HEK293 (cell line): ENCODE results near the gene RPS10.

Experiments
- CTCF ChIP-seq: fragments of 450-650 bp; formaldehyde crosslinking; IDR thresholded peaks from 2 replicates; pipeline ENCODE4 v1.5.1; 2016; ENCODE audit warnings: missing biosample characterization, missing genetic modification characterization
- GLIS2 ChIP-seq: fragments of 450-650 bp; formaldehyde crosslinking; IDR thresholded peaks from 2 replicates; pipeline ENCODE4 v1.5.1; 2016; ENCODE audit warnings: missing biosample characterization, missing genetic modification characterization
- KLF16 ChIP-seq: fragments of 450-650 bp; formaldehyde crosslinking; IDR thresholded peaks from 2 replicates; pipeline ENCODE4 v1.5.1; 2017; ENCODE audit warnings: missing biosample characterization, missing genetic modification characterization
- PBX3 ChIP-seq: sonication (generic); formaldehyde crosslinking; IDR thresholded peaks from 2 replicates; pipeline ENCODE4 v1.8.1; 2022; ENCODE audit warnings: mild to moderate bottlenecking, moderate library complexity, missing genetic modification reagents
- YY1 ChIP-seq: fragments of 450-650 bp; formaldehyde crosslinking; IDR thresholded peaks from 2 replicates; pipeline ENCODE4 v1.5.1; 2018; ENCODE audit warnings: missing biosample characterization, missing genetic modification characterization
- ZBTB7A ChIP-seq: fragments of 450-650 bp; formaldehyde crosslinking; IDR thresholded peaks from 2 replicates; pipeline ENCODE4 v1.5.1; 2016; ENCODE audit warnings: low read depth, missing biosample characterization, missing genetic modification characterization
- ZNF16 ChIP-seq: fragments of 450-650 bp; formaldehyde crosslinking; IDR thresholded peaks from 2 replicates; pipeline ENCODE4 v1.5.1; 2016; ENCODE audit warnings: low read depth, missing biosample characterization, missing genetic modification characterization
- ZNF302 ChIP-seq: fragments of 450-650 bp; formaldehyde crosslinking; IDR thresholded peaks from 2 replicates; pipeline ENCODE4 v1.5.1; 2016; ENCODE audit warnings: missing biosample characterization, missing genetic modification characterization, low read depth
- ZNF707 ChIP-seq: fragments of 450-650 bp; formaldehyde crosslinking; IDR thresholded peaks from 2 replicates; pipeline ENCODE4 v1.5.1; 2016; ENCODE audit warnings: missing biosample characterization, missing genetic modification characterization
- ZNF747 ChIP-seq: fragments of 450-650 bp; formaldehyde crosslinking; IDR thresholded peaks from 2 replicates; pipeline ENCODE4 v1.5.1; 2016; ENCODE audit warnings: missing biosample characterization, missing genetic modification characterization
- ZSCAN30 ChIP-seq: fragments of 450-650 bp; IDR thresholded peaks from 2 replicates; pipeline ENCODE4 v1.5.1; 2018; ENCODE audit warnings: missing biosample characterization, mild to moderate bottlenecking, missing genetic modification characterization, moderate library complexity

GRCh38 chr6:34424200-34425131, 1.4 kb downstream of the RPS10 start:
- no peak for TF ChIP-seq CTCF (tag by site-specific recombination)
- no peak for TF ChIP-seq KLF16 (tag by site-specific recombination)
- TF ChIP-seq ZNF747, result no peak
- TF ChIP-seq ZSCAN30, result no peak
- TF ChIP-seq ZBTB7A (tag by site-specific recombination), result no peak
- TF ChIP-seq GLIS2 (tag by site-specific recombination), result no peak
- no peak for TF ChIP-seq YY1 (tag by site-specific recombination)
- no peak for TF ChIP-seq ZNF302 (tag by site-specific recombination)
- TF ChIP-seq PBX3 (CRISPR knock-in tag), result no peak
- TF ChIP-seq ZNF16, result no peak
- TF ChIP-seq ZNF707, result no peak
